ENCODE results near the gene ERC2.

- TF ChIP-seq CTCF (IDR thresholded peaks at IDR 0.05; ENCODE audit: insufficient read depth, low read length, poor library complexity, severe bottlenecking) = no peak
- no peak for TF ChIP-seq EZH2phosphoT487 (conservative IDR thresholded peaks at IDR 0.05; ENCODE audit: low read length)
Measured at GRCh38 chr3:56366641-56367162, 101.6 kb downstream of the ERC2 start.

Data from SU-DHL-6 (cell line).